Measurements from ENCODE around the gene SMYD4. TPM values are rescaled to one million over a fixed set of nuclear protein-coding genes. Genes with fewer than 3 reads are reported as not detected.

The SMYD4 gene
- total and polyA plus RNA-seq, 10 of the 15 experiments (the other 5 are each of a cell fraction or from before 2014, with no cell fraction given) = 2.1 to 18.8 (median 13.7) TPM

- 91% methylated on average over 7 of the region's 7 CpGs for WGBS (ENCODE audit: insufficient coverage, insufficient replicate concordance, low lambda C conversion rate, missing lambda C conversion rate)
- no TSS peak for BruUV-seq (replicated peaks)
- Histone ChIP-seq H2AFZ (ENCODE audit: control insufficient read depth, low read depth, low read length) (no peak overlapping the region), H3K27ac (ENCODE audit: control insufficient read depth, insufficient read depth) (no peak overlapping the region), H4K20me1 (ENCODE audit: control insufficient read depth, insufficient read depth) (no peaks in the 10 kb centered on the region), H3K79me2 (ENCODE audit: control insufficient read depth, insufficient read depth, low read length) (no peaks in the 10 kb centered on the region), H3K9me3 (replicated peaks; ENCODE audit: control insufficient read depth, insufficient read depth, low read length) (no peaks in the 10 kb centered on the region), H3K9ac (ENCODE audit: control insufficient read depth, insufficient read depth, low read length) (no peak overlapping the region), H3K4me2 (ENCODE audit: control insufficient read depth, insufficient read depth) (no peak overlapping the region), H3K36me3 (ENCODE audit: control insufficient read depth in 2 of 2, insufficient read depth in 2 of 2, low read length in 1 of 2) (peaks cover 12 to 14% of the 10 kb centered on the region in 2 experiments), H3K4me3 (no peak overlapping the region), H3K4me1 (ENCODE audit: control insufficient read depth, insufficient read depth, low read length) (no peaks in the 10 kb centered on the region), H3K27me3 (replicated peaks in 1 of 2; ENCODE audit: control insufficient read depth in 2 of 2, insufficient read depth in 2 of 2, low read length in 1 of 2) (no peaks in the 10 kb centered on the region)
- DNase-seq (ENCODE audit: low read depth, low spot score) (no peak), FAIRE-seq (no peak), ATAC-seq (no peak)
- SMC1A ChIA-PET (ENCODE audit: uncharacterized antibody, unreplicated experiment) = interaction anchor here (0.5 to 0.8 kb wide), 2 partner anchors 66 to 567 kb away, joined by 3 to 4 read pairs; no protein-coding TSS in a partner anchor
- intact Hi-C loops (cut with micrococcal nuclease; ENCODE audit: unreplicated experiment) (loop anchor here (10.0 kb wide), 1 partner anchor 122 kb away; no protein-coding TSS in a partner anchor), in situ Hi-C loops (cut with MboI) (no loop called here)
- CTCF ChIA-PET = interaction anchor here (8.5 kb wide), 1 partner anchor 66 kb away, joined by 121 read pairs; no protein-coding TSS in a partner anchor
- RAD21 ChIA-PET (ENCODE audit: unreplicated experiment) = interaction anchor here (0.6 kb wide), 1 partner anchor 9 kb away, joined by 3 read pairs; no protein-coding TSS in a partner anchor
- POLR2A ChIA-PET = no interaction called here
- no peak for TF ChIP-seq BRCA1 (IDR thresholded peaks at IDR 0.05; ENCODE audit: low read depth, low read length)
- TF ChIP-seq ESRRA (IDR thresholded peaks at IDR 0.05; ENCODE audit: low read length) = no peak
- no peak for TF ChIP-seq SMARCA5 (IDR thresholded peaks at IDR 0.05)
- no peak for TF ChIP-seq ZNF207 (IDR thresholded peaks at IDR 0.05; ENCODE audit: borderline replicate concordance)
- no peak for TF ChIP-seq RFX5 (IDR thresholded peaks at IDR 0.05; ENCODE audit: low read depth, low read length)
- TF ChIP-seq HDAC6 (IDR thresholded peaks at IDR 0.05; ENCODE audit: unreplicated experiment) = no peak
- TF ChIP-seq WRNIP1 (IDR thresholded peaks at IDR 0.05; ENCODE audit: borderline replicate concordance, low read depth, low read length) = no peak
- TF ChIP-seq TBL1XR1 (IDR thresholded peaks at IDR 0.05; ENCODE audit: low read depth, low read length) = no peak
- TF ChIP-seq SMC3 (IDR thresholded peaks at IDR 0.05; ENCODE audit: borderline replicate concordance, low read length) = no peak
- TF ChIP-seq IRF4 (IDR thresholded peaks at IDR 0.05; ENCODE audit: low read depth, low read length) = no peak
- TF ChIP-seq YBX1 (IDR thresholded peaks at IDR 0.05) = no peak
- TF ChIP-seq HDAC2 (IDR thresholded peaks at IDR 0.05) = no peak
- TF ChIP-seq ATF7 (IDR thresholded peaks at IDR 0.05; ENCODE audit: low read depth) = no peak
- TF ChIP-seq ZNF687 (IDR thresholded peaks at IDR 0.05) = no peak
- no peak for TF ChIP-seq NBN (IDR thresholded peaks at IDR 0.05)
- TF ChIP-seq ZBTB11 (CRISPR knock-in tag; IDR thresholded peaks at IDR 0.05) = no peak
- no peak for TF ChIP-seq ZNF384 (IDR thresholded peaks at IDR 0.05; ENCODE audit: borderline replicate concordance, low read depth, low read length)
These were observed 43.0 kb downstream of the SMYD4 start for GRCh38 chr17:1786708-1787107.

Data from GM12878 (cell line).